OCI-LY3 (cell line): Measurements from ENCODE around the gene TMEM132D.

Experiments used
- H2AFZ ChIP-seq: fragments of 200-600, 300-600 bp; shearing (Covaris generic); 2 replicates; pipeline ENCODE4 v1.6.0; 2014; ENCODE audit warnings: antibody characterized with exemption, low read depth, low read length
- H3K27ac ChIP-seq: fragments of 200-600, 300-600 bp; sonication (generic); 2 replicates; pipeline ENCODE4 v1.5.1; 2014; ENCODE audit warnings: mild to moderate bottlenecking, low read length, moderate library complexity, mixed read lengths
- H3K27me3 ChIP-seq: fragments of 200-600, 300-600 bp; sonication (generic); 2 replicates; pipeline ENCODE4 v1.6.1; 2014; ENCODE audit warnings: low read depth, low read length, mixed read lengths
- H3K36me3 ChIP-seq: fragments of 200-600, 300-600 bp; sonication (generic); replicated peaks from 2 replicates; pipeline ENCODE3; 2014; ENCODE audit warnings: low read depth, low read length, mixed read lengths
- H3K4me1 ChIP-seq: fragments of 300-600, 200-600 bp; sonication (generic); 2 replicates; pipeline ENCODE4 v1.6.1; 2014; ENCODE audit warnings: low read length, mixed read lengths
- H3K4me2 ChIP-seq: fragments of 200-600, 300-600 bp; sonication (generic); 2 replicates; pipeline ENCODE4 v1.6.1; 2014; ENCODE audit warnings: low read length, mixed read lengths
- H3K4me3 ChIP-seq: fragments of 300-600, 200-600 bp; sonication (generic); 2 replicates; pipeline ENCODE4 v1.5.1; 2014; ENCODE audit warnings: antibody characterized with exemption, mild to moderate bottlenecking, low read length, moderate library complexity
- H3K79me2 ChIP-seq: fragments of 300-600, 200-600 bp; shearing (Covaris generic); 2 replicates; pipeline ENCODE4 v1.6.1; 2014; ENCODE audit warnings: mild to moderate bottlenecking, low read length, mixed read lengths
- H3K9ac ChIP-seq: fragments of 300-600, 200-600 bp; shearing (Covaris generic); 2 replicates; pipeline ENCODE4 v1.6.0; 2014; ENCODE audit warnings: mild to moderate bottlenecking, low read length, moderate library complexity
- H3K9me3 ChIP-seq: fragments of 200-600, 300-600 bp; shearing (Covaris generic); 2 replicates; pipeline ENCODE4 v1.6.1; 2014; ENCODE audit warnings: low read length, mixed read lengths; ENCODE audit not compliant: insufficient read depth
- H4K20me1 ChIP-seq: fragments of 200-600, 300-600 bp; sonication (generic); 2 replicates; pipeline ENCODE4 v1.6.1; 2016; ENCODE audit warnings: low read length, mixed read lengths; ENCODE audit not compliant: insufficient read depth
- CTCF ChIP-seq: fragments of 200-600, 300-600 bp; sonication (generic); IDR thresholded peaks from 2 replicates; pipeline ENCODE4 v1.5.1; 2014; ENCODE audit warnings: antibody characterized with exemption, low read length, low read depth
- EZH2phosphoT487 ChIP-seq: fragments of 200-600 bp; shearing (Covaris generic); IDR thresholded peaks from 2 replicates; pipeline ENCODE4 v1.6.1; 2018; ENCODE audit warnings: antibody characterized with exemption, mixed run types, low read depth

Gene TMEM132D

DNA sequence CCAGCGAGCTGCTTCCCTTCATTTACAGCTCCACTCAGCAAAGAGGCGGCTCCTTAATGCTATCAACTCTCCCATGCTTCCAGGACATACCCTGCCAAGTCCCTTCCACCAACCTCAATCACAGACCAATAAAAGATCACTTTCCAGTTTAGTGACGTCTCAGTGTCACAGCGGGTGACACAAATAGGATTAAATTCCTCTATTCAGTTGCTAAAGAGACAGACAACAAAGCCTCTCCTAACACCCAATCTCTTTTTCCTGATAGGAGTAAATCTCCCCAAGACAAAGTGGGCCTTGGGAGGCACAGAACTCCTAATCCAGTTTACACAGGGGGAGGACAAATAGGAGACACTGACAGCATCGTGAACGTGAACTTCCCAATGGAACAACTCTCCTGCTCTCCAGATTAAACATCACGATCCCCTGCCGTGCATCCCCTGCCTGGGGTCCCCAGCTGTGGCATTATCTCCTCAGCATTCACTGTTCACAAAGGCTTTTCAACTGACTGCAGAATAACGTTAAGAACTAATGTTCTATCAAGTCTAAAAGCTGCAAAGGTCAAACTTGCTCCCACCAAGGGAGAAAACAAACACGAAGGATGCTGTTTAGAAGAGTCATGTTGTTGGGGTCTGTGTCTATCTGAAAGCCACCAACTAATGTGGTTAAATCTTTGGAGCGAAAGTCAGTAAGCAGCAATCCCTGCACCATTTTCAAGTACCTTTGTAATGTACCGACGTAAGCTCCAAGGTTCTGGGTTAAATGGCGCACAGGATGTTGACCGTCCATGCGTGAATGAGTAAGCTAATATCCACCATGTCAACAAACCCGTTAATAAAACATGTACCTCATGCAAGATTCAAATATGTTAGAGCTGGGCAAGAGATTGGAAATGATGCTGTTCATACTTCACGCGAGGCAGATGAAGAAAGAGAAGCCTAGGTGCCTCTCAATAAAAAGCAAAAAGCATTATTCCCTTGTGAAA is 31.5 kb downstream of the TMEM132D start:
- H3K4me3 ChIP-seq = no peak overlapping the region
- H3K27me3 ChIP-seq = no peaks in the 10 kb centered on the region
- H3K4me2 ChIP-seq = no peak overlapping the region
- H3K79me2 ChIP-seq = no peaks in the 10 kb centered on the region
- H3K27ac ChIP-seq = no peak overlapping the region
- no peak overlapping the region for H3K9ac ChIP-seq
- H2AFZ ChIP-seq = no peak overlapping the region
- H3K36me3 ChIP-seq = no peaks in the 10 kb centered on the region
- H3K4me1 ChIP-seq = no peaks in the 10 kb centered on the region
- no peaks in the 10 kb centered on the region for H3K9me3 ChIP-seq
- TF ChIP-seq EZH2phosphoT487 (no peak), CTCF (no peak)
- no peaks in the 10 kb centered on the region for H4K20me1 ChIP-seq

GRCh38 chr12:129870796-129871195 is 33.0 kb downstream of the TMEM132D start:
- H3K4me2 ChIP-seq = no peak overlapping the region
- H3K9me3 ChIP-seq = no peaks in the 10 kb centered on the region
- no peak overlapping the region for H3K27ac ChIP-seq
- H3K9ac ChIP-seq = no peak overlapping the region
- H3K79me2 ChIP-seq = no peaks in the 10 kb centered on the region
- H3K4me1 ChIP-seq = no peaks in the 10 kb centered on the region
- H4K20me1 ChIP-seq = no peaks in the 10 kb centered on the region
- no peak overlapping the region for H2AFZ ChIP-seq
- H3K36me3 ChIP-seq = no peaks in the 10 kb centered on the region
- no peak overlapping the region for H3K4me3 ChIP-seq
- TF ChIP-seq CTCF (no peak), EZH2phosphoT487 (no peak)
- H3K27me3 ChIP-seq = no peaks in the 10 kb centered on the region

- Histone ChIP-seq H3K9ac (no peak overlapping the region), H2AFZ (no peak overlapping the region), H3K4me3 (no peak overlapping the region), H3K27me3 (no peaks in the 10 kb centered on the region), H3K27ac (no peak overlapping the region), H3K79me2 (no peaks in the 10 kb centered on the region), H3K36me3 (no peaks in the 10 kb centered on the region), H3K4me2 (no peak overlapping the region), H3K9me3 (no peaks in the 10 kb centered on the region), H4K20me1 (no peaks in the 10 kb centered on the region), H3K4me1 (no peaks in the 10 kb centered on the region)
- no peak for TF ChIP-seq EZH2phosphoT487
- no peak for TF ChIP-seq CTCF
Observed at GRCh38 chr12:129870136-129870535, 33.7 kb downstream of the TMEM132D start.

- Histone ChIP-seq H2AFZ (no peak overlapping the region), H3K79me2 (no peaks in the 10 kb centered on the region), H3K4me2 (no peak overlapping the region), H3K9ac (no peak overlapping the region), H3K4me1 (no peaks in the 10 kb centered on the region), H3K36me3 (no peaks in the 10 kb centered on the region), H3K27me3 (no peaks in the 10 kb centered on the region), H3K4me3 (no peak overlapping the region), H3K27ac (no peak overlapping the region), H4K20me1 (no peaks in the 10 kb centered on the region), H3K9me3 (no peaks in the 10 kb centered on the region)
- TF ChIP-seq EZH2phosphoT487 (no peak), CTCF (no peak)
Observed at GRCh38 chr12:129868575-129868974, 35.2 kb downstream of the TMEM132D start.
